SK-N-SH (cell line): Measurements from ENCODE around the gene SGCA. TPM values are rescaled to one million over a fixed set of nuclear protein-coding genes. Genes with fewer than 3 reads are reported as not detected.

Experiments
- CTCF ChIA-PET: fragments of 300-600, 350-600 bp; formaldehyde crosslinking; extraction: SDS; loops from one replicate; lab custom pipeline; 2021; lab: Yijun Ruan, JAX
- POLR2A ChIA-PET: fragments of 350-600 bp; sonication (Branson Sonifier 250); formaldehyde crosslinking; extraction: SDS; loops from one replicate; lab custom pipeline; 2020; ENCODE audit warnings: antibody characterized with exemption, inconsistent platforms; lab: Yijun Ruan, JAX
- DNase-seq: peaks from one replicate; pipeline ENCODE4 v3.0.0; 2012
- H2AFZ ChIP-seq: fragments of 200-600 bp; sonication (generic); 2 replicates; pipeline ENCODE4 v1.8.1; 2016; ENCODE audit warnings: antibody characterized with exemption, mild to moderate bottlenecking, low read depth
- H3F3A ChIP-seq: fragments of 200-600 bp; sonication (generic); replicated peaks from 2 replicates; pipeline ENCODE3; 2016; ENCODE audit warnings: antibody characterized with exemption, mild to moderate bottlenecking; ENCODE audit not compliant: insufficient read depth
- H3K27ac ChIP-seq, 2 experiments: fragments of 200-500 bp in 1 of 2; fragments of 200-600 bp in 1 of 2; sonication (Bioruptor generic) in 1 of 2; sonication (generic), shearing (Covaris generic) in 1 of 2; 2 replicates each; pipeline versions ENCODE4 v1.5.1 to v1.6.1; 2014 to 2016; ENCODE audit warnings: low read depth in 2 of 2, inconsistent platforms in 1 of 2, low read length in 1 of 2, mild to moderate bottlenecking in 1 of 2, mixed read lengths in 1 of 2
- H3K27me3 ChIP-seq: fragments of 200-600 bp; sonication (generic), shearing (Covaris generic); 2 replicates; pipeline ENCODE4 v1.6.1; 2016; ENCODE audit warnings: mixed run types; ENCODE audit not compliant: insufficient read depth
- H3K36me3 ChIP-seq, 2 experiments: fragments of 200-500 bp in 1 of 2; fragments of 200-600 bp in 1 of 2; sonication (Bioruptor generic) in 1 of 2; sonication (generic) in 1 of 2; replicated peaks in 1 of 2; 2 replicates each; pipeline versions ENCODE3 to v1.5.1; 2014 to 2016; ENCODE audit warnings: low read length in 1 of 2, mild to moderate bottlenecking in 1 of 2; ENCODE audit not compliant: insufficient read depth in 2 of 2, control insufficient read depth in 1 of 2
- H3K4me1 ChIP-seq, 2 experiments: fragments of 200-500 bp in 1 of 2; fragments of 200-600 bp in 1 of 2; sonication (Bioruptor generic) in 1 of 2; sonication (generic), shearing (Covaris generic) in 1 of 2; 2 replicates each; pipeline versions ENCODE4 v1.5.1 to v1.6.1; 2014 to 2016; ENCODE audit warnings: low read depth in 1 of 2, low read length in 1 of 2, mixed run types in 1 of 2; ENCODE audit not compliant: insufficient read depth in 2 of 2, control insufficient read depth in 1 of 2
- H3K4me2 ChIP-seq: fragments of 200-600 bp; sonication (generic), shearing (Covaris generic); 2 replicates; pipeline ENCODE4 v1.6.1; 2017; ENCODE audit warnings: mixed run types
- H3K4me3 ChIP-seq, 2 experiments: fragments of 200-500 bp in 1 of 2; fragments of 200-600 bp in 1 of 2; sonication (Bioruptor generic) in 1 of 2; sonication (generic), shearing (Covaris generic) in 1 of 2; 2 replicates each; pipeline versions ENCODE4 v1.5.1 to v1.8.1; 2014 to 2016; ENCODE audit warnings: low read depth in 2 of 2, inconsistent platforms in 1 of 2, low read length in 1 of 2, mild to moderate bottlenecking in 1 of 2, mixed read lengths in 1 of 2, moderate library complexity in 1 of 2
- H3K79me2 ChIP-seq: fragments of 200-600 bp; sonication (generic); 2 replicates; pipeline ENCODE4 v1.8.1; 2017; ENCODE audit warnings: mild to moderate bottlenecking; ENCODE audit not compliant: insufficient read depth
- H3K9ac ChIP-seq: fragments of 200-600 bp; sonication (generic); 2 replicates; pipeline ENCODE4 v1.6.1; 2017; ENCODE audit warnings: mixed run types
- H3K9me2 ChIP-seq: fragments of 200-600 bp; sonication (generic); 2 replicates; pipeline ENCODE4 v1.6.1; 2017; ENCODE audit warnings: mixed run types
- H3K9me3 ChIP-seq: fragments of 200-600 bp; sonication (generic); 2 replicates; pipeline ENCODE4 v1.6.1; 2017; ENCODE audit warnings: mixed run types, mild to moderate bottlenecking, moderate library complexity
- H4K20me1 ChIP-seq: fragments of 200-600 bp; sonication (generic); 2 replicates; pipeline ENCODE4 v1.6.1; 2017; ENCODE audit warnings: mild to moderate bottlenecking, mixed run types; ENCODE audit not compliant: insufficient read depth
- CHD2 ChIP-seq: fragments of 150-350 bp; IDR thresholded peaks from 2 replicates; pipeline ENCODE4 v1.6.1; 2018; ENCODE audit warnings: low read length; ENCODE audit not compliant: partially characterized antibody
- ELF1 ChIP-seq: IDR thresholded peaks from 2 replicates; pipeline ENCODE4 v1.4.0; 2012
- EP300 ChIP-seq, 2 experiments: IDR thresholded peaks; 2 replicates each; pipeline versions ENCODE4 v1.4.0 to v1.6.1; 2012; ENCODE audit warnings: borderline replicate concordance in 1 of 2, low read depth in 1 of 2, low read length in 1 of 2
- FOSL2 ChIP-seq: IDR thresholded peaks from 2 replicates; pipeline ENCODE4 v1.4.0; 2012; ENCODE audit warnings: low read depth, mild to moderate bottlenecking, moderate library complexity, borderline replicate concordance
- FOXJ3 ChIP-seq: sonication (generic); formaldehyde crosslinking; IDR thresholded peaks from 2 replicates; pipeline ENCODE4 v1.5.1; 2020; ENCODE audit warnings: mild to moderate bottlenecking, missing genetic modification reagents
- GABPA ChIP-seq: IDR thresholded peaks from 2 replicates; pipeline ENCODE4 v1.4.0; 2012; ENCODE audit warnings: low read depth, mild to moderate bottlenecking
- GATA2 ChIP-seq: sonication (generic); formaldehyde crosslinking; IDR thresholded peaks from 2 replicates; pipeline ENCODE4 v1.5.0; 2020; ENCODE audit warnings: mild to moderate bottlenecking, missing genetic modification reagents
- JUND ChIP-seq: IDR thresholded peaks from 2 replicates; pipeline ENCODE4 v1.4.0; 2012
- MEF2A ChIP-seq: IDR thresholded peaks from 2 replicates; pipeline ENCODE4 v1.4.0; 2012; ENCODE audit warnings: low read depth, borderline replicate concordance
- NFIC ChIP-seq: IDR thresholded peaks from 2 replicates; pipeline ENCODE4 v1.4.0; 2012; ENCODE audit warnings: borderline replicate concordance
- RXRA ChIP-seq: IDR thresholded peaks from 2 replicates; pipeline ENCODE4 v1.4.0; 2012; ENCODE audit warnings: low read depth, mild to moderate bottlenecking, borderline replicate concordance
- TCF12 ChIP-seq: IDR thresholded peaks from 2 replicates; pipeline ENCODE4 v1.4.0; 2012
- WGBS: methylation state at CpG from one replicate; pipeline ENCODE4 v1.1.6; 2017; ENCODE audit warnings: low lambda C conversion rate; 5-methylcytosine and 5-hydroxymethylcytosine counted together
- polyA plus RNA-seq, 3 experiments: library from polyadenylated mRNA; depleted of rRNA; stranded (reverse); fragments of >200 nt; gene quantifications; 2 replicates each; pipeline ENCODE4 v1.2.3, GENCODE V29; 2012
- TF ChIP-seq, protein P1 (sequence below): IDR thresholded peaks from 2 replicates; pipeline ENCODE4 v1.4.0; 2012; ENCODE audit warnings: low read depth, borderline replicate concordance
- TF ChIP-seq, protein P2 (sequence below): fragments of 150-350 bp; IDR thresholded peaks from 2 replicates; pipeline ENCODE4 v1.6.1; 2017; ENCODE audit warnings: antibody characterized with exemption, low read length, low read depth, borderline replicate concordance
- TF ChIP-seq, protein P3 (sequence below): IDR thresholded peaks from 2 replicates; pipeline ENCODE4; 2012

The SGCA gene
- polyA plus RNA-seq, 1 of the 3 experiments (the other 2 are of a cell fraction): not detected

DNA sequence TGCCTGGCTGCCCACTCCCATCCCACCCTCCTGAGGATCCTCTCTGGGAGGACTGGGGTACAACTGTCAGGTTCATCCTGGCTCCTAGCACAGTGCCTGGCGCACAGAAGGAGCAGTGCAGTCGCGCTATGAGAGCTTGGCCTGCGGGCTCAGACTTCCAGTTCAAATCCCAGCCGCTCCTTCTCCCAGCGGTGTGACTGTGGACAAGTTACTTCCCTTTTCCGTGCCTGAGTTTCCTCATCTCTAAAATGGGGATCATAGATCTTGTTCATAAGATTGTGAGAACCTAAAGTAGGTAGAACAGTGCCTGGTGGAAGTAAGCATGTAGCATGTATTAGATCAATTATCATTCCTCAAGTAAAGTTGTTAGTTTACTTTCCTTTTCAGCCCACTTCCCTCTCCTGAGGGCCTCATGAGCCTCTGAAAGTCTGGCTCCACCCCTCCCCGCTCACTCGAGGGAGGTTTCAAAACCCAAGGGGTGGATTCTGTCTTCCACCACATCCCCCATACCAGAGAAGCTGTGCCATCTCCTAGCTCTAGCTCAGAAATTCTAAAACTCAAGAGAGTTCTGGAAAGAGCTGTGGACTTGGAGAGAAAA, 55.6 kb downstream of the SGCA start (continued):
- TF ChIP-seq EP300 (IDR thresholded peaks at IDR 0.05; ENCODE audit: borderline replicate concordance in 1 of 2, low read depth in 1 of 2, low read length in 1 of 2) (no peak), GATA2 (CRISPR knock-in tag) (no peak), MEF2A (no peak), CHD2 (no peak), JUND (no peak), ELF1 (no peak), TCF12 (no peak), FOXJ3 (CRISPR knock-in tag) (no peak)
- TF ChIP-seq, protein P1, sequence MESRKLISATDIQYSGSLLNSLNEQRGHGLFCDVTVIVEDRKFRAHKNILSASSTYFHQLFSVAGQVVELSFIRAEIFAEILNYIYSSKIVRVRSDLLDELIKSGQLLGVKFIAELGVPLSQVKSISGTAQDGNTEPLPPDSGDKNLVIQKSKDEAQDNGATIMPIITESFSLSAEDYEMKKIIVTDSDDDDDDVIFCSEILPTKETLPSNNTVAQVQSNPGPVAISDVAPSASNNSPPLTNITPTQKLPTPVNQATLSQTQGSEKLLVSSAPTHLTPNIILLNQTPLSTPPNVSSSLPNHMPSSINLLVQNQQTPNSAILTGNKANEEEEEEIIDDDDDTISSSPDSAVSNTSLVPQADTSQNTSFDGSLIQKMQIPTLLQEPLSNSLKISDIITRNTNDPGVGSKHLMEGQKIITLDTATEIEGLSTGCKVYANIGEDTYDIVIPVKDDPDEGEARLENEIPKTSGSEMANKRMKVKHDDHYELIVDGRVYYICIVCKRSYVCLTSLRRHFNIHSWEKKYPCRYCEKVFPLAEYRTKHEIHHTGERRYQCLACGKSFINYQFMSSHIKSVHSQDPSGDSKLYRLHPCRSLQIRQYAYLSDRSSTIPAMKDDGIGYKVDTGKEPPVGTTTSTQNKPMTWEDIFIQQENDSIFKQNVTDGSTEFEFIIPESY: no peak

DNA sequence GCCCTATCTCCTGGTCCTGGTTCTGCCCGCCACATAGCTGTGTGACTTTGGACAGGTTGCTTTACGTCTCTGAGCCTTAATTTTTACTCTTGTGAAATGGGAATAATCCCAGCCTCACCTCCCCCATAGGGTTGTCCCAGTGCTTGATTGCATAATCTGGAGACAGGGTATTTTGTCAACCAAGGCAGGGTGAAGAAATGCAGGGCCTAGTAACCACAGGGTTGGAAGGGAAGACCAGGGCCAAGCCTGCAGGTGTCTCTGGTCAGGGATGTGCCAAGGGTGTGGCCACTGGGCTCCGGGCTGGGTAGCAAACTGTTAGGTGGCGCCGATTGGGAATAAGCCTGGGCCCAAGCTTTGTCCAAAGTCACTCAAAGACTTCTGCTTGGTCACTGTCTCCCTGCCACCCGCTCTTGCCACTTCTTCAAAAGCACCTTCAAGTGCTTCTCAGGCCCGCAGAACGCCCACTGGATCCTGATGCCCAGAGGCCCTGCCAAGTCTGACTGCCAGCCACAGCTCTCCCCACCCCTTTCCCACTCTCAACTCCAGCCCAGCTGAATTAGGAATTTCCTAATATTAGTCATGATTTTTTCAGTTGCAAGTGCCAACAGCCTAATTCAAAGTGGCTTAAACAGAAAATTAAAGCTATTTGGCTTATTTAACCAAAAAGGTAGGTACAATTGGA, 56.2 kb downstream of the SGCA start:
- peak overlapping the region; percentile 81; the same call in 1 of the 2 replicates for H3K9ac ChIP-seq
- ChIA-PET POLR2A (interaction anchor here (1.5 kb wide), 1 partner anchor 13 kb away, joined by 4 read pairs; no protein-coding TSS in a partner anchor), CTCF (interaction anchor here (1.1 to 25.6 kb wide), 4 partner anchors 10 to 665 kb away, joined by 3 to 2150 read pairs (median 103); partner anchors contain the start of genes COL1A1 and TMEM92)
- H3K27ac ChIP-seq: peak overlapping the region; percentile 44 to 100; a peak in 3 of 4 replicates
- no peak overlapping the region for H3K4me3 ChIP-seq
- no peaks in the 10 kb centered on the region for H3K9me3 ChIP-seq
- H3K27me3 ChIP-seq: no peaks in the 10 kb centered on the region
- 74% methylated on average over 8 of the region's 8 CpGs for WGBS
- no peak for DNase-seq
- H3F3A ChIP-seq: peaks cover 56% of the 10 kb centered on the region
- H3K4me1 ChIP-seq: peaks cover 7 to 50% of the 10 kb centered on the region in 2 experiments
- no peaks in the 10 kb centered on the region for H3K79me2 ChIP-seq
- no peaks in the 10 kb centered on the region for H3K36me3 ChIP-seq
- peak; percentile 42; the same call in 1 of the 2 replicates for TF ChIP-seq FOSL2
- TF ChIP-seq GABPA: no peak
- TF ChIP-seq TCF12: peak; percentile 38; the same call in 1 of the 2 replicates
- TF ChIP-seq RXRA: no peak
- TF ChIP-seq, protein P2, sequence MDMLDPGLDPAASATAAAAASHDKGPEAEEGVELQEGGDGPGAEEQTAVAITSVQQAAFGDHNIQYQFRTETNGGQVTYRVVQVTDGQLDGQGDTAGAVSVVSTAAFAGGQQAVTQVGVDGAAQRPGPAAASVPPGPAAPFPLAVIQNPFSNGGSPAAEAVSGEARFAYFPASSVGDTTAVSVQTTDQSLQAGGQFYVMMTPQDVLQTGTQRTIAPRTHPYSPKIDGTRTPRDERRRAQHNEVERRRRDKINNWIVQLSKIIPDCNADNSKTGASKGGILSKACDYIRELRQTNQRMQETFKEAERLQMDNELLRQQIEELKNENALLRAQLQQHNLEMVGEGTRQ: no peak
- peak; percentile 28; the same call in 1 of the 2 replicates for TF ChIP-seq JUND
- TF ChIP-seq NFIC: peak; percentile 76
- peak in 1 of 2 experiments; percentile 39; a peak in 1 of 4 replicates for TF ChIP-seq EP300 (IDR thresholded peaks at IDR 0.05; ENCODE audit: borderline replicate concordance in 1 of 2, low read depth in 1 of 2, low read length in 1 of 2)
- TF ChIP-seq, protein P3, sequence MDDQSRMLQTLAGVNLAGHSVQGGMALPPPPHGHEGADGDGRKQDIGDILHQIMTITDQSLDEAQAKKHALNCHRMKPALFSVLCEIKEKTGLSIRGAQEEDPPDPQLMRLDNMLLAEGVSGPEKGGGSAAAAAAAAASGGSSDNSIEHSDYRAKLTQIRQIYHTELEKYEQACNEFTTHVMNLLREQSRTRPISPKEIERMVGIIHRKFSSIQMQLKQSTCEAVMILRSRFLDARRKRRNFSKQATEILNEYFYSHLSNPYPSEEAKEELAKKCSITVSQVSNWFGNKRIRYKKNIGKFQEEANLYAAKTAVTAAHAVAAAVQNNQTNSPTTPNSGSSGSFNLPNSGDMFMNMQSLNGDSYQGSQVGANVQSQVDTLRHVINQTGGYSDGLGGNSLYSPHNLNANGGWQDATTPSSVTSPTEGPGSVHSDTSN: peak; percentile 63
- no peaks in the 10 kb centered on the region; the same call in 1 of the 2 replicates for H4K20me1 ChIP-seq
- peak overlapping the region; percentile 76 for H3K4me2 ChIP-seq
- H3K9me2 ChIP-seq: no peaks in the 10 kb centered on the region
- H2AFZ ChIP-seq: peak overlapping the region; percentile 58; the same call in 1 of the 2 replicates
